ENCODE data around the gene MRPS9. TPM values are rescaled to one million over a fixed set of nuclear protein-coding genes. Genes with fewer than 3 reads are reported as not detected.

Gene MRPS9
- total RNA-seq, 1 donor from 2014 or later = 24.5 TPM

- Histone ChIP-seq H3K36me3 (ENCODE audit: control insufficient read depth, insufficient read depth, low read length) (no peaks in the 10 kb centered on the region), H3K4me3 (ENCODE audit: low read depth, low read length) (no peak overlapping the region), H3K27me3 (ENCODE audit: control insufficient read depth, insufficient read depth, low read length) (no peaks in the 10 kb centered on the region)
- FAIRE-seq (no peak), DNase-seq (ENCODE audit: low read depth) (no peak)
- TF ChIP-seq, protein P1, sequence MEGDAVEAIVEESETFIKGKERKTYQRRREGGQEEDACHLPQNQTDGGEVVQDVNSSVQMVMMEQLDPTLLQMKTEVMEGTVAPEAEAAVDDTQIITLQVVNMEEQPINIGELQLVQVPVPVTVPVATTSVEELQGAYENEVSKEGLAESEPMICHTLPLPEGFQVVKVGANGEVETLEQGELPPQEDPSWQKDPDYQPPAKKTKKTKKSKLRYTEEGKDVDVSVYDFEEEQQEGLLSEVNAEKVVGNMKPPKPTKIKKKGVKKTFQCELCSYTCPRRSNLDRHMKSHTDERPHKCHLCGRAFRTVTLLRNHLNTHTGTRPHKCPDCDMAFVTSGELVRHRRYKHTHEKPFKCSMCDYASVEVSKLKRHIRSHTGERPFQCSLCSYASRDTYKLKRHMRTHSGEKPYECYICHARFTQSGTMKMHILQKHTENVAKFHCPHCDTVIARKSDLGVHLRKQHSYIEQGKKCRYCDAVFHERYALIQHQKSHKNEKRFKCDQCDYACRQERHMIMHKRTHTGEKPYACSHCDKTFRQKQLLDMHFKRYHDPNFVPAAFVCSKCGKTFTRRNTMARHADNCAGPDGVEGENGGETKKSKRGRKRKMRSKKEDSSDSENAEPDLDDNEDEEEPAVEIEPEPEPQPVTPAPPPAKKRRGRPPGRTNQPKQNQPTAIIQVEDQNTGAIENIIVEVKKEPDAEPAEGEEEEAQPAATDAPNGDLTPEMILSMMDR (IDR thresholded peaks at IDR 0.05; ENCODE audit: insufficient read depth, low read length, severe bottlenecking) = no peak
Observed at GRCh38 chr2:105112345-105112744, 74.5 kb downstream of the MRPS9 start.

GRCh38 chr2:105113616-105114291 is 75.9 kb downstream of the MRPS9 start:
- TF ChIP-seq, protein P1 (IDR thresholded peaks at IDR 0.05; ENCODE audit: insufficient read depth, low read length, severe bottlenecking) = no peak
- Histone ChIP-seq H3K36me3 (ENCODE audit: control insufficient read depth, insufficient read depth, low read length) (no peaks in the 10 kb centered on the region), H3K4me3 (ENCODE audit: low read depth, low read length) (no peak overlapping the region), H3K27me3 (ENCODE audit: control insufficient read depth, insufficient read depth, low read length) (no peaks in the 10 kb centered on the region)
- FAIRE-seq (no peak), DNase-seq (ENCODE audit: low read depth) (no peak)

DNA sequence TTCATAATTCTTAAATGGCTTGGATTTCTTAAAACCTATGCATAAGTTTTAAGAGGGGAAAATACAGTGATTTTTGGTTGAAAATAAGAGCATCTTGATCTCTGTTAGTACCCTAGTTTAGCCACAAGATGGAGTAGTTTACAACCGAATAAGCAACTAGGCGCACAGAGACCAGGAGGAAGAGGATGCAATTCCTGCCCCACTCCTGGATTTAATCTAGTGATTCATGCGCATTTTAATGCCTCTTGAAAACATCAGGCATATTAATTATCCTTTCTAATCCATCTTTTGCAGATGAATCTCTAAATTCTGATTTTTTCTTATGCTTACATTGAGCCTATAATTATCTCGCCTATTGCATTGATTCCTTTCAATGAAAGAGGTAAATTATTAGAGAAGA is 76.7 kb downstream of the MRPS9 start:
- no peak for FAIRE-seq
- Histone ChIP-seq H3K4me3 (ENCODE audit: low read depth, low read length) (no peak overlapping the region), H3K27me3 (ENCODE audit: control insufficient read depth, insufficient read depth, low read length) (no peaks in the 10 kb centered on the region), H3K36me3 (ENCODE audit: control insufficient read depth, insufficient read depth, low read length) (no peaks in the 10 kb centered on the region)
- DNase-seq (ENCODE audit: low read depth) = peak; percentile 55
- TF ChIP-seq, protein P1 (IDR thresholded peaks at IDR 0.05; ENCODE audit: insufficient read depth, low read length, severe bottlenecking) = peak; percentile 53

DNA sequence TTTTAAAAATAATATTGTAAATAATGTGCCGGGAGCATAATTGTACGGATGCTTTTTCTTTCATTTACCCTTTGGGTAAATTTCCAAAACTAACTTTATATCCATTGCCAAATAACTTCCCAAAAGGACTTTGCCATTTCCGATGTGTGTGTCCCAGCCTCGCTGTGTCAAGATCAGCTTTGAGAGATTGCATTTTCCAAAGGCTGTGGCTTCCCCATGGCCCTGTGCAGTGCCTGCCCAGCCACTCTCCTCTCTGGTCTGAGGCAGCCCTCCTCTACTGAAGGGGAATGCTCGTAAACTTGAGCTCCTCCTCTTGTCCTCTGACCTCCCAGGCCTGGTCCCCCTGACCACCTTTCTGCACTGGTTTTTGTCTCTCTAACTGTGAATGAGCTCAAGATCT is 78.5 kb downstream of the MRPS9 start:
- no peaks in the 10 kb centered on the region for H3K27me3 ChIP-seq (ENCODE audit: control insufficient read depth, insufficient read depth, low read length)
- FAIRE-seq (no peak), DNase-seq (ENCODE audit: low read depth) (no peak)
- no peaks in the 10 kb centered on the region for H3K36me3 ChIP-seq (ENCODE audit: control insufficient read depth, insufficient read depth, low read length)
- no peak overlapping the region for H3K4me3 ChIP-seq (ENCODE audit: low read depth, low read length)
- TF ChIP-seq, protein P1 (IDR thresholded peaks at IDR 0.05; ENCODE audit: insufficient read depth, low read length, severe bottlenecking) = no peak

DNA sequence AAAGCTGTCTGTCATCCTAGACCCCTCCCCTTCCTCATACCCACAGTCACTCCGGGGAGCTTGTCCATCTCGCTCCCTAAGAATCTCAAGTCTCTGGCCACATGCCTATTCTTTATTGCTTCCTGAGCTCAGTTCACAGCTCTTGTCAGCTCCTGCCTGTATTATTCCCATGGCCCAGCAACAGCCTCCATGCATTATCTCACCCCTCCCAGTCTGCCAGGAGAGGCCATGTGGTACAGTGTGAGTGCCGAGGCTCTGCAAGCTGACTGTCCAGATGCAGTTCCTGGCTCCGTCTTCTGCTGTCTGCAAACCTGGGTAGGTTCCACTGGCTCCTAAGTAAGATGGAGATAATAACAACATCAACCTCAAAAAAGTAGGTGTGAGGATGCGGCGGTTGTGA is 79.7 kb downstream of the MRPS9 start:
- no peak for FAIRE-seq
- no peaks in the 10 kb centered on the region for H3K36me3 ChIP-seq (ENCODE audit: control insufficient read depth, insufficient read depth, low read length)
- no peak overlapping the region for H3K4me3 ChIP-seq (ENCODE audit: low read depth, low read length)
- H3K27me3 ChIP-seq (ENCODE audit: control insufficient read depth, insufficient read depth, low read length) = no peaks in the 10 kb centered on the region
- no peak for DNase-seq (ENCODE audit: low read depth)
- TF ChIP-seq, protein P1 (IDR thresholded peaks at IDR 0.05; ENCODE audit: insufficient read depth, low read length, severe bottlenecking) = no peak

GRCh38 chr2:105118960-105119359 is 81.1 kb downstream of the MRPS9 start:
- DNase-seq (ENCODE audit: low read depth) (no peak), FAIRE-seq (no peak)
- TF ChIP-seq, protein P1 (IDR thresholded peaks at IDR 0.05; ENCODE audit: insufficient read depth, low read length, severe bottlenecking) = peak; percentile 35

More at GRCh38 chr2:105118960-105119359, 81.1 kb downstream of the MRPS9 start:
- H3K36me3 ChIP-seq (ENCODE audit: control insufficient read depth, insufficient read depth, low read length) = no peaks in the 10 kb centered on the region
- H3K27me3 ChIP-seq (ENCODE audit: control insufficient read depth, insufficient read depth, low read length) = no peaks in the 10 kb centered on the region
- no peak overlapping the region for H3K4me3 ChIP-seq (ENCODE audit: low read depth, low read length)
